GM12873 (cell line): Measurements from ENCODE around the gene NR3C2.

ENCODE experiments used
- TF ChIP-seq, protein P1 (sequence below): IDR thresholded peaks from 2 replicates; pipeline ENCODE4 v1.5.1; 2012; ENCODE audit warnings: low read depth, mild to moderate bottlenecking, moderate library complexity, low read length, control low read depth; ENCODE audit not compliant: insufficient read depth; ENCODE audit errors: missing control alignments

NR3C2 gene

DNA sequence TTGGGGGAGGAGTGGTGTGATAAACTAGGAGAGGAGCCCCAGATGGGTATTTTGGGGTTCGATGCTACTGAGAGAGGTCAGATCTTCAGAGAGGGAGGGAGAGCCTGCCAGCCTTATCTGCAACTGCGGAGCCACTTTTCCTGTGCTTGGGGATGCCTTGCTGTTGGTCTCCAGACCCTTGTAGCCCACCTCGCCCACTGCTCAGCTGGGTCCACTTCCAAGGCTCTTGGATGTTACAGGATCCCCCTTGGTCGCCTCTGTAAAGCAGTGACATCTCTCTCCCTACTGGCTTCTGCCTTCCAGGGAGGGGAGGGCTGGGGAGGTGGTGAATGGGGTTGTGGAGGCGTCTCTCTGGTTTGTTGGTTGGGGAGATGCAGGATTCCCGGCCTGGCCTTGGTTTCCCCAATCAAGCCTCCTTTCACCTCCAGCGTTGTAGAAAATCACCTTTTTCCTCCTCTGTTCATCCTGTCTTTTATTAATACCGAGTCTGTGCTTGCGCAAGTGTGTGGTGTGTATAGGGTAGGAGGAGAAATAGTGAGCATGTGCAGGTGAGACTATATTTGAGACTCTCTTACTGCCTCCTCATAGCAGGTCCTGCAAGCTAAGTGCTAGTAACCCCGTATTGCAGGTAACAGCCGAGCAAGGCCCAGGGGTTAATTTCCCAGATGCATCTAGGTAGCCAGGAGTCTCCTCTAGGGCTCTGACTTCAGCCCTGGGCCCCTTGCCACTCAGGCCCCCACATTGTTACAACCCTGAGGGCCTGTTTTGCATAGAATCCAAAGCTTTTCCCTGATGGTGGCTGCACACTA, 372.9 kb downstream of the NR3C2 start:
- TF ChIP-seq, protein P1, sequence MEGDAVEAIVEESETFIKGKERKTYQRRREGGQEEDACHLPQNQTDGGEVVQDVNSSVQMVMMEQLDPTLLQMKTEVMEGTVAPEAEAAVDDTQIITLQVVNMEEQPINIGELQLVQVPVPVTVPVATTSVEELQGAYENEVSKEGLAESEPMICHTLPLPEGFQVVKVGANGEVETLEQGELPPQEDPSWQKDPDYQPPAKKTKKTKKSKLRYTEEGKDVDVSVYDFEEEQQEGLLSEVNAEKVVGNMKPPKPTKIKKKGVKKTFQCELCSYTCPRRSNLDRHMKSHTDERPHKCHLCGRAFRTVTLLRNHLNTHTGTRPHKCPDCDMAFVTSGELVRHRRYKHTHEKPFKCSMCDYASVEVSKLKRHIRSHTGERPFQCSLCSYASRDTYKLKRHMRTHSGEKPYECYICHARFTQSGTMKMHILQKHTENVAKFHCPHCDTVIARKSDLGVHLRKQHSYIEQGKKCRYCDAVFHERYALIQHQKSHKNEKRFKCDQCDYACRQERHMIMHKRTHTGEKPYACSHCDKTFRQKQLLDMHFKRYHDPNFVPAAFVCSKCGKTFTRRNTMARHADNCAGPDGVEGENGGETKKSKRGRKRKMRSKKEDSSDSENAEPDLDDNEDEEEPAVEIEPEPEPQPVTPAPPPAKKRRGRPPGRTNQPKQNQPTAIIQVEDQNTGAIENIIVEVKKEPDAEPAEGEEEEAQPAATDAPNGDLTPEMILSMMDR, result no peak

DNA sequence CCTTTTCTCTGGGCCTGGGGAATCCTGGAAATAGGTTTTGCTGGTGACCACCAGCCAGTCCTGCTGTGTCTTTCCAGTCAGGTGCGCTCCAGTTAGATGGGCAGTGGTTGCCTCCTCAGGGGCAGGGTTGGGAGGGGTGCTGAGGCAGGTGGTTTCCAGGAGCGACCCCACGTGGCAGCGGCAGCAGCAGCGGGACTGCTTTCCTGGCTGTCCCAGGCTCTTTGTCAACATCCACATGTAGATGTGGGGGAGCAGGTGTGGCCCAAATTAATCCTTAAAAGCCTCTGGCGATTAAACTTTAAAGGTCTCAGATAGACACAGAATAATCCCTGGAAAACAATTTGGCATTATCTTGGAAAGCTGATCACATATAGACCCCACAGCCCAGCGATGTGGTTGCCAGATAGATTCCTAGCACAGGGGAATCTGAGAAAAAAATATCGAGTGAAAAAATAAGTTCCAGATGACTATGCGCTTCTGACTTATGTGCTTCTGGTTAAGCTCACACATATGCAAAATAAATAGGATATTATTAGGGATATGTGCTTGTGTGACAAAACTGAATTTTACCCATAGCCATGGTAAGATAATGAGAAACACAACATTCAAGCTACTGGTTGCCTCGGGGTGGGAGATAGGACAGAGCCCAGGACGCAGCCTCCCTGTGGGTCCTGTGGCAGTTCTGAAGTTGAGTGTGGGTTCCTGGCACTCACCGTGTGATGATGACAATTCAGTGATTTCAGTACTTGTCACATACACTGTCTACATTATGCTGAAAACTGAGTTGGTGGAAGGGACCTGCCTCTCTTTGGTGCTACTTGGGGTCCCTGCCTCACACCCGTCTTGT, 373.9 kb downstream of the NR3C2 start:
- TF ChIP-seq, protein P1, result no peak

DNA sequence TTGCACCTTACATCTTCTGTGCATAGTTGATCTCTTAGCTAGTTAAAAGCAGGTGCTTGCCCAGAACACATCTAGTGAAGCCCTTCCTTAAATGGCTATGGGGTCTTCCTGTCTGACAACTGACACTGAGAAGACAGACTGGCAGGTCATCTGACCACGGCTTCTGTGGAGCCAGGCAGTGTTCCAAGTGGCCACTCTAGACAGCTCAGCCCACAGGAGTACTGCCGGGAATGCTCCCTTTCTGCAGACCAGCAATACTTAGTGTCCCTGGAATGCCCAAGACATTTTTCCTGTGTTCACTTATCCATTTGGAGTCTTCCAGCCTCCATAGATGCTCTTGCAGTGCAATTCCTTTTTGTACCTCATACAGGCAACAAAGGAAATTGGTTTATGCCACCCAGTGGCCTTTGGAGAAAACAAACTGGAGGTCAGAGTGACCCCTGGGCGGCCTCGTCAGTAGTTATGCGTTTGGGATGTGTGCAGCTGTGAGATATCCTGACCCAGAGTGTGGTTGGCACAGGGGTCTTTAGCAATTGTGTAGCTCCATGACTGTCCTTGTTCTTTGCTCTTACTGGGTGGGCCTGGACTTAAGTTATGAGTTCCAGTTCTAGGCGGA, 374.8 kb downstream of the NR3C2 start:
- TF ChIP-seq, protein P1, result no peak

DNA sequence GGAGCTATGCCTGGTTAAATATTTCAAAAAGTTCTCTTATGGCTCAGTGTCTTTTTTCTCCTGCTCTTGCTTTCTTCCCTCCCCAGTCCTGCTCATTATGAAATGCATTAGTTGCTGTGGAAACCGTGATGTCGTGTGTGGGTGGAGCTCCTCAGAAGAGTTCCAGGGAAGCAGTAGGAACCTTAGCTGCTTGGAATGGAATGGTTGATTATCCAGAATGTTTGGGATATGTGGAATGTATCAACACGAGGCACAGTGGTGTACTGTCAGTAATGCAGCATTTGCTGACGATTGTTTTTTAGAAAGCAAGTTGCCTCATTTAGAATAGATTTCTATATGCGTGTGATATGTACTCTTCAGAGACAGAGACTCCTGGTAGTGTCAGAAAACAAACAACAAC, 377.1 kb downstream of the NR3C2 start:
- TF ChIP-seq, protein P1, result no peak

DNA sequence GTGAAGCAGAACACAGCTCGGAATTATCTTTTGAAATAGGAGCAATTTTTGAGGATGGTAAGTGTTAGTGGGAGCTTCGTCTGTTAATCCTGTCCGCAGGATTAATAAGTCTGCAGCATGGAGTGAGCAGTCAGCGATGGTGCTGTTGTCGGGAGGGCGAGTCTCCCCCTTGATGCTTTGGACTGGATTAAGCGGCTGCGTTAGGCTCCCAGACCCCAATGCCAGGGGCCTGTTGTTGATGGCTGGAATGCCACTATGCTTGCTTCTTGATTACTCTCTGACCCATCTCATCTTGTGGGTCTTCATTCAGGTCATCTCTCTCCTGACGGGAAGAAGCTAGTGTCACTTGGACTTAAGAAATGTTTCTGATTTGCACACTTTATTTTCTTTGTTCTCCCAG, 377.8 kb downstream of the NR3C2 start:
- TF ChIP-seq, protein P1, result no peak

DNA sequence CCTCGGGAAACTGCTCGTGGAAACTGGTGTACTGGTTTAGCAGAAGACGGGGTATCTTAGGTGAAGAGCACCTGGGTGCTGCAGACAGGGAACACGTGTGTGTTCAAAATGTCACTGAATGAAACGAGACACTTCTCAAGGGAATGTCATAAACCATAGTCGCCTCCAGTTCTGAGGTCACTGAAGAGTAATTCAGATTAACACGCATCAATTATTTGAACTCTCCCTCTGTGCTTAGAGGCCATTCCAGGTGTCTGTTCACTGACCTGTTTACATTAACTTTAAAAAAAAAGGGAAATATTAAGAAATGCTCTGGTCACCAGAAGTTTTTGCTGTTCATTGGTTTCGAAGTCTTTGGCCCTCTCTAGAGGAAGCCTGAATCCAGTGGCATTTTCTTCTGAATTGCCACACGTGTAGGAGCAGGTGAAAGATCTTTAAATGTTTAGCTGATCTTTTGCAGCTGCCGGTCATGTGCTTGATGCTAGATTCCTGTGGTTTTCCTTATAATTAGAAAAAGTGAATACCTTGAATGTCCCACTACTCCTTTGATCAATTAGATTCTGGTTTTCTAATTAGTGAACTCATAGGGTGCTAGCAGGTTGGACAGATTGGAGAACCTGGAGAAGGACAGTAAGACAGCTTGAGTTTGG, 379.8 kb downstream of the NR3C2 start:
- TF ChIP-seq, protein P1, result no peak
